Non-pigmented ciliary epithelial cell (primary cell): Measurements from ENCODE around the gene POLR2M.

Experiments
- DNase-seq: peaks from one replicate; pipeline ENCODE4 v3.0.0-alpha.2; 2010; ENCODE audit warnings: low read depth

Gene POLR2M

GRCh38 chr15:57692709-57693108, 13.8 kb upstream of the POLR2M start:
- DNase-seq: no peak

GRCh38 chr15:57694279-57694678, 12.2 kb upstream of the POLR2M start:
- no peak for DNase-seq

GRCh38 chr15:57696146-57696545, 10.4 kb upstream of the POLR2M start:
- no peak for DNase-seq

GRCh38 chr15:57697588-57697987, 8.9 kb upstream of the POLR2M start:
- DNase-seq: no peak

- DNase-seq: no peak
Measured at GRCh38 chr15:57698243-57698642, 8.3 kb upstream of the POLR2M start.

- DNase-seq: no peak
Measured at GRCh38 chr15:57698991-57699390, 7.5 kb upstream of the POLR2M start.

GRCh38 chr15:57703387-57703786, 3.1 kb upstream of the POLR2M start:
- DNase-seq: no peak

- DNase-seq: no peak
Measured at GRCh38 chr15:57704441-57704840, 2.1 kb upstream of the POLR2M start.

- no peak for DNase-seq
Measured at GRCh38 chr15:57705746-57706404, 639 bp upstream of the POLR2M start.

- no peak for DNase-seq
Measured at GRCh38 chr15:57708047-57708446, 1.5 kb downstream of the POLR2M start.

GRCh38 chr15:57718309-57718708, 11.8 kb downstream of the POLR2M start:
- no peak for DNase-seq

- DNase-seq: no peak
Measured at GRCh38 chr15:57720867-57721266, 14.4 kb downstream of the POLR2M start.

- no peak for DNase-seq
Measured at GRCh38 chr15:57726411-57726810, 19.9 kb downstream of the POLR2M start.

- no peak for DNase-seq
Measured at GRCh38 chr15:57727031-57727430, 20.5 kb downstream of the POLR2M start.

- no peak for DNase-seq
Measured at GRCh38 chr15:57728436-57728835, 21.9 kb downstream of the POLR2M start.

GRCh38 chr15:57730876-57731275, 24.4 kb downstream of the POLR2M start:
- no peak for DNase-seq

GRCh38 chr15:57731530-57732103, 25.1 kb downstream of the POLR2M start:
- no peak for DNase-seq

GRCh38 chr15:57732526-57733331, 26.2 kb downstream of the POLR2M start:
- no peak for DNase-seq

GRCh38 chr15:57734860-57735259, 28.3 kb downstream of the POLR2M start:
- no peak for DNase-seq

GRCh38 chr15:57735431-57735830, 28.9 kb downstream of the POLR2M start:
- DNase-seq: no peak

- DNase-seq: no peak
Measured at GRCh38 chr15:57735891-57736290, 29.4 kb downstream of the POLR2M start.

- DNase-seq: no peak
Measured at GRCh38 chr15:57736591-57736990, 30.1 kb downstream of the POLR2M start.

- DNase-seq: no peak
Measured at GRCh38 chr15:57738734-57739237, 32.3 kb downstream of the POLR2M start.
